PC-9 (cell line): ENCODE data around the gene CAST. TPM values are rescaled to one million over a fixed set of nuclear protein-coding genes. Genes with fewer than 3 reads are reported as not detected.

Experiments used
- BruUV-seq: library from RNA; stranded (reverse); fragments of 400-500 nt; replicated peaks from 2 replicates; lab custom pipeline; 2021; lab: Mats Ljungman, UMichigan
- CTCF ChIA-PET: fragments of 300-600 bp; sonication (Branson Sonifier 250); formaldehyde crosslinking; loops from one replicate; lab custom pipeline; 2022; ENCODE audit warnings: antibody characterized with exemption; lab: Charles Lee
- POLR2A ChIA-PET: fragments of 300-600 bp; sonication (Branson Sonifier 250); formaldehyde crosslinking; loops from one replicate; lab custom pipeline; 2022; ENCODE audit warnings: antibody characterized with exemption; ENCODE audit not compliant: unreplicated experiment; lab: Charles Lee
- DNase-seq, 2 experiments: peaks; one replicate each; pipeline versions ENCODE4 v3.0.0 to v3.0.0-alpha.2; 2015 to 2022; ENCODE audit warnings: mixed read lengths in 1 of 2
- H2AFZ ChIP-seq: fragments of 200-600 bp; sonication (generic); 2 replicates; pipeline ENCODE4 v1.8.1; 2017; ENCODE audit warnings: antibody characterized with exemption
- H3F3A ChIP-seq: fragments of 200-600 bp; sonication (generic); 2 replicates; pipeline ENCODE4 v1.8.1; 2017; ENCODE audit warnings: antibody characterized with exemption, mild to moderate bottlenecking, low read depth; ENCODE audit not compliant: insufficient read depth
- H3K27ac ChIP-seq: fragments of 200-600 bp; sonication (generic); 2 replicates; pipeline ENCODE4 v1.6.1; 2016; ENCODE audit warnings: mixed run types
- H3K27me3 ChIP-seq: fragments of 200-600 bp; sonication (generic); 2 replicates; pipeline ENCODE4 v1.6.1; 2016; ENCODE audit warnings: low read depth, mixed run types; ENCODE audit not compliant: insufficient read depth
- H3K36me3 ChIP-seq: fragments of 200-600 bp; sonication (generic); 2 replicates; pipeline ENCODE4 v1.6.1; 2016; ENCODE audit warnings: low read depth, mixed run types
- H3K4me1 ChIP-seq: fragments of 200-600 bp; sonication (generic); replicated peaks from 2 replicates; pipeline ENCODE4 v1.6.1; 2016; ENCODE audit warnings: mixed run types; ENCODE audit not compliant: insufficient read depth
- H3K4me2 ChIP-seq: fragments of 200-600 bp; sonication (generic); 2 replicates; pipeline ENCODE4 v1.6.1; 2017; ENCODE audit warnings: mixed run types
- H3K4me3 ChIP-seq: fragments of 200-600 bp; sonication (generic); 2 replicates; pipeline ENCODE4 v1.6.1; 2016; ENCODE audit warnings: mixed run types
- H3K79me2 ChIP-seq: fragments of 200-600 bp; sonication (generic); 2 replicates; pipeline ENCODE4 v1.6.1; 2017; ENCODE audit warnings: low read depth, mixed run types
- H3K9me2 ChIP-seq: fragments of 200-600 bp; sonication (generic); 2 replicates; pipeline ENCODE4 v1.8.1; 2017; ENCODE audit warnings: mild to moderate bottlenecking; ENCODE audit not compliant: insufficient read depth
- H3K9me3 ChIP-seq: fragments of 200-600 bp; sonication (generic); 2 replicates; pipeline ENCODE4 v1.8.1; 2016; ENCODE audit warnings: low read depth; ENCODE audit not compliant: insufficient read depth
- H4K20me1 ChIP-seq: fragments of 200-600 bp; sonication (generic); 2 replicates; pipeline ENCODE4 v1.8.1; 2017; ENCODE audit not compliant: insufficient read depth
- EZH2 ChIP-seq: fragments of 200-600 bp; sonication (generic); IDR thresholded peaks from 2 replicates; pipeline ENCODE4 v1.8.0; 2017; ENCODE audit warnings: antibody characterized with exemption, low read depth
- intact Hi-C: fragments of 100-400 bp; cut with micrococcal nuclease; formaldehyde crosslinking; loops from one replicate; pipeline ENCODE4 v1.10.0; 2022; ENCODE audit not compliant: unreplicated experiment
- total RNA-seq: library from RNA; stranded (reverse); gene quantifications from 2 replicates; pipeline ENCODE4 v1.2.3, GENCODE V29; 2021
- TF ChIP-seq, protein P1 (sequence below): fragments of 200-600 bp; sonication (generic); conservative IDR thresholded peaks from 2 replicates; pipeline ENCODE4 v1.6.1; 2017; ENCODE audit warnings: mixed run types, antibody characterized with exemption, mild to moderate bottlenecking, moderate library complexity

Gene CAST
- total RNA-seq, 1 experiment from 2014 or later, result 289 TPM

DNA sequence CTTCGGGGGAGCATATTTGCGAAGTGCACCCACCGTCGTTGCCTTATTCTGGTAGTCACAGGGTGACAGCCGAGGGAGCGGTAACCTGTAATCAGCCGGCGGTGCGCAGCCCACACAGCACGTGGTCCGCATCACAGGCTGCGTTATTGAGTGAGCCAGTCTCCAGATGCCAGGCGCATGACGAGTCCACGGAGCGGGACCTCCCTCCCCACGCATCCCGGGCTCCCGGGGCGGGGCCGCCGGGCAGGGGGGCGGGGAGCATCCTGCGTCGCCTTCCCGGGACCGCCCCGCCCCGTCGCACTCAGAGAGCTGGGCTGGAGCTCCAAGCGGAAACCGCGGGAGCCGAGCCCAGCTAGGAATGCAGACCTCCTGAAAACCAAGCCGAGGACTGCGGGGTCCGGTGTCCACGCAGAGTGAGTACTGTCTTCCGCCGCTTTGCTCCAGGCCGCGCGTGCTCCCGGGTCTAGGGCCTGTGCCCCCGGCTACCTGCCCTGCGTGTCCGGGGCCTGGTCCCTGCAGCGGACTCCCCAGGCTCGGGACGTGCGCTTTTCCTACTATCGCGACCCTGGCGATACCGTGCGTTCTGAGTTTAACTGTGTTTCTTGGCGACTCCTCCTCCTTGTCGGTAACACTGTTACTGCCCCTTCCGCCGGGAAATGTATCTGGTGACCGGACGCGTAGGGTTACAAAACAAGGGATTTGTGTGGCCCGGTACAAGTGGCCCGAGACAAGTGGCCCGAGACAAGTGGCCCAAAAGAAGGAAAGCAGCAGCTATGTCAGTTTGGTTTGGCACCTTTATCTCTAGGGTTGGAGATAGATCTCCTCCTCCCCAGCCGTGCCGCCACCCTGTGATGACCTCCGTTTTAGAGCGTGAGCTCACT, 40.6 kb downstream of the CAST start:
- no TSS peak for BruUV-seq
- ChIA-PET POLR2A (interaction anchor here (0.6 to 1.2 kb wide), 5 partner anchors 15 to 880 kb away, joined by 3 to 14 read pairs (median 4); partner anchors contain the start of gene GLRX), CTCF (interaction anchor here (1.1 kb wide), 1 partner anchor 12 kb away, joined by 4 read pairs; no protein-coding TSS in a partner anchor)
- peak overlapping the region; percentile 85 for H2AFZ ChIP-seq
- peak overlapping the region; percentile 63 for H3K4me3 ChIP-seq
- no peak for TF ChIP-seq EZH2
- TF ChIP-seq, protein P1, sequence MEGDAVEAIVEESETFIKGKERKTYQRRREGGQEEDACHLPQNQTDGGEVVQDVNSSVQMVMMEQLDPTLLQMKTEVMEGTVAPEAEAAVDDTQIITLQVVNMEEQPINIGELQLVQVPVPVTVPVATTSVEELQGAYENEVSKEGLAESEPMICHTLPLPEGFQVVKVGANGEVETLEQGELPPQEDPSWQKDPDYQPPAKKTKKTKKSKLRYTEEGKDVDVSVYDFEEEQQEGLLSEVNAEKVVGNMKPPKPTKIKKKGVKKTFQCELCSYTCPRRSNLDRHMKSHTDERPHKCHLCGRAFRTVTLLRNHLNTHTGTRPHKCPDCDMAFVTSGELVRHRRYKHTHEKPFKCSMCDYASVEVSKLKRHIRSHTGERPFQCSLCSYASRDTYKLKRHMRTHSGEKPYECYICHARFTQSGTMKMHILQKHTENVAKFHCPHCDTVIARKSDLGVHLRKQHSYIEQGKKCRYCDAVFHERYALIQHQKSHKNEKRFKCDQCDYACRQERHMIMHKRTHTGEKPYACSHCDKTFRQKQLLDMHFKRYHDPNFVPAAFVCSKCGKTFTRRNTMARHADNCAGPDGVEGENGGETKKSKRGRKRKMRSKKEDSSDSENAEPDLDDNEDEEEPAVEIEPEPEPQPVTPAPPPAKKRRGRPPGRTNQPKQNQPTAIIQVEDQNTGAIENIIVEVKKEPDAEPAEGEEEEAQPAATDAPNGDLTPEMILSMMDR, result 0 out of 2 replicates have a peak, but pooled peaks have one; percentile 17
- no peaks in the 10 kb centered on the region for H3K27me3 ChIP-seq
- peaks cover 5% of the 10 kb centered on the region; the same call in 1 of the 2 replicates for H4K20me1 ChIP-seq
- H3K27ac ChIP-seq, result peak overlapping the region; percentile 92
- peak overlapping the region; percentile 89 for H3K4me2 ChIP-seq
- peaks cover 44% of the 10 kb centered on the region for H3K79me2 ChIP-seq
- intact Hi-C loops, result no loop called here
- H3K9me2 ChIP-seq, result no peaks in the 10 kb centered on the region
- H3F3A ChIP-seq, result peaks cover 81% of the 10 kb centered on the region
- H3K36me3 ChIP-seq, result no peaks in the 10 kb centered on the region; the same call in 1 of the 2 replicates
- peaks cover 74% of the 10 kb centered on the region for H3K4me1 ChIP-seq
- peak; percentile 82 to 89 for DNase-seq
- H3K9me3 ChIP-seq, result no peaks in the 10 kb centered on the region

DNA sequence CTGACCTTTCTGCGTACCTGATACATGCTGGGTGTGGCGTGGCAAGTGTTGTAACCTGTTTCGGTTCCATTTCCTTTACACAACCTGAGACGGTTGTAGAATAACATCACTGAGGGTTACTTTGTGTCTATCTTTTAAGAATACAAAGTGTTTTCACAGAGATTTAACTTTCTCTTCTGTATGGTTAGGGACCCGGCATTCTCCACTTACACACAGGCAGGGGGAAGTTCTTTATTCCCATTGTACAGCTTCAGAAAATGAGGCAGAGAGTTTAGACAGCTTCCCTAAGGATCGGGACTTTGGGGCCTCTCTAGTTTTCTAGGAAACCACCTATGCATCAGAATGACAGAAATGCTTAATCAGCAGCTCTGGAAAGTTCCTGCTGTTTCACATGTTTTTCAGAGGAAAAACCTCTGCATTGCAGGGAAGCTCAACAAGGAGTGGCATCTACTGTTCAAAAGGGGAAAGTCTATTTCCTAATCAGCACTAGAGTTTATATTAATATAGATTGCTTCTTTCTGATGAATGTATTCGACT, 41.3 kb downstream of the CAST start:
- Histone ChIP-seq H2AFZ (peak overlapping the region; percentile 85; the same call in 1 of the 2 replicates), H3K27ac (peak overlapping the region; percentile 92)
- CTCF ChIA-PET, result interaction anchor here (0.7 to 1.1 kb wide), 2 partner anchors 11 to 16 kb away, joined by 3 to 4 read pairs; no protein-coding TSS in a partner anchor

More for the DNA sequence above, 41.3 kb downstream of the CAST start:
- POLR2A ChIA-PET, result interaction anchor here (0.6 to 1.2 kb wide), 3 partner anchors 41 to 50 kb away, joined by 4 to 14 read pairs (median 4); no protein-coding TSS in a partner anchor
- Histone ChIP-seq H3K79me2 (peaks cover 51% of the 10 kb centered on the region), H3K4me2 (peak overlapping the region; percentile 89), H4K20me1 (peaks cover 7% of the 10 kb centered on the region; the same call in 1 of the 2 replicates), H3K4me1 (peaks cover 82% of the 10 kb centered on the region), H3K4me3 (peak overlapping the region; percentile 63), H3K27me3 (no peaks in the 10 kb centered on the region), H3K9me2 (no peaks in the 10 kb centered on the region), H3K36me3 (no peaks in the 10 kb centered on the region), H3K9me3 (no peaks in the 10 kb centered on the region), H3F3A (peaks cover 83% of the 10 kb centered on the region)
- TSS peak; percentile 41 for BruUV-seq
- DNase-seq, result peak in 1 of 2 experiments; percentile 83
- intact Hi-C loops, result no loop called here
- TF ChIP-seq, protein P1, result no peak
- no peak for TF ChIP-seq EZH2
